ENCODE data around the gene FOXO3.

- TF ChIP-seq, protein P1, sequence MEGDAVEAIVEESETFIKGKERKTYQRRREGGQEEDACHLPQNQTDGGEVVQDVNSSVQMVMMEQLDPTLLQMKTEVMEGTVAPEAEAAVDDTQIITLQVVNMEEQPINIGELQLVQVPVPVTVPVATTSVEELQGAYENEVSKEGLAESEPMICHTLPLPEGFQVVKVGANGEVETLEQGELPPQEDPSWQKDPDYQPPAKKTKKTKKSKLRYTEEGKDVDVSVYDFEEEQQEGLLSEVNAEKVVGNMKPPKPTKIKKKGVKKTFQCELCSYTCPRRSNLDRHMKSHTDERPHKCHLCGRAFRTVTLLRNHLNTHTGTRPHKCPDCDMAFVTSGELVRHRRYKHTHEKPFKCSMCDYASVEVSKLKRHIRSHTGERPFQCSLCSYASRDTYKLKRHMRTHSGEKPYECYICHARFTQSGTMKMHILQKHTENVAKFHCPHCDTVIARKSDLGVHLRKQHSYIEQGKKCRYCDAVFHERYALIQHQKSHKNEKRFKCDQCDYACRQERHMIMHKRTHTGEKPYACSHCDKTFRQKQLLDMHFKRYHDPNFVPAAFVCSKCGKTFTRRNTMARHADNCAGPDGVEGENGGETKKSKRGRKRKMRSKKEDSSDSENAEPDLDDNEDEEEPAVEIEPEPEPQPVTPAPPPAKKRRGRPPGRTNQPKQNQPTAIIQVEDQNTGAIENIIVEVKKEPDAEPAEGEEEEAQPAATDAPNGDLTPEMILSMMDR (IDR thresholded peaks at IDR 0.05; ENCODE audit: low read depth, low read length) = no peak
- TF ChIP-seq POLR2A (IDR thresholded peaks at IDR 0.05; ENCODE audit: extremely low read depth, insufficient read length) = no peak
These were observed 138.0 kb downstream of the FOXO3 start for GRCh38 chr6:108698593-108699289.

Data from NB4 (cell line).